Stimulated activated naive B cell treated with anti-CD40 and anti-IgM and Interleukin-4, amounts not matched to agents 10 μg/mL and 1 μg/mL and 100 μg/mL, for 72 hours (primary cell): ENCODE measurements around the gene SLC39A11.

Experiments
- ATAC-seq, 2 donors: fragments of 150-1000 bp; cut with Tn5 transposase; replicated peaks; 2 replicates each; pipeline ENCODE4 v1.10.0; 2021; ENCODE audit warnings: moderate library complexity in 1 of 2
- DNase-seq: peaks from one replicate; pipeline ENCODE4 v3.0.0; 2021
- H3K27ac Mint-ChIP-seq: one replicate; pipeline ENCODE4 v1.8.0; 2022; ENCODE audit warnings: mild to moderate bottlenecking, mixed read lengths
- H3K27me3 Mint-ChIP-seq, 2 donors: one replicate each; pipeline ENCODE4 v1.8.0; 2022; ENCODE audit warnings: mixed read lengths in 2 of 2
- H3K36me3 Mint-ChIP-seq, 2 donors: one replicate each; pipeline ENCODE4 v1.8.0; 2022; ENCODE audit warnings: mixed read lengths in 2 of 2, mild to moderate bottlenecking in 1 of 2
- H3K4me1 Mint-ChIP-seq, 2 donors: one replicate each; pipeline ENCODE4 v1.8.0; 2022; ENCODE audit warnings: mixed read lengths in 2 of 2, mild to moderate bottlenecking in 1 of 2
- H3K4me3 Mint-ChIP-seq, 2 donors: one replicate each; pipeline ENCODE4 v1.8.0; 2022; ENCODE audit warnings: mild to moderate bottlenecking in 2 of 2, mixed read lengths in 2 of 2, moderate library complexity in 1 of 2
- H3K9me3 Mint-ChIP-seq, 2 donors: one replicate each; pipeline ENCODE4 v1.8.0; 2022; ENCODE audit warnings: mixed read lengths in 2 of 2, mild to moderate bottlenecking in 1 of 2

The SLC39A11 gene

DNA sequence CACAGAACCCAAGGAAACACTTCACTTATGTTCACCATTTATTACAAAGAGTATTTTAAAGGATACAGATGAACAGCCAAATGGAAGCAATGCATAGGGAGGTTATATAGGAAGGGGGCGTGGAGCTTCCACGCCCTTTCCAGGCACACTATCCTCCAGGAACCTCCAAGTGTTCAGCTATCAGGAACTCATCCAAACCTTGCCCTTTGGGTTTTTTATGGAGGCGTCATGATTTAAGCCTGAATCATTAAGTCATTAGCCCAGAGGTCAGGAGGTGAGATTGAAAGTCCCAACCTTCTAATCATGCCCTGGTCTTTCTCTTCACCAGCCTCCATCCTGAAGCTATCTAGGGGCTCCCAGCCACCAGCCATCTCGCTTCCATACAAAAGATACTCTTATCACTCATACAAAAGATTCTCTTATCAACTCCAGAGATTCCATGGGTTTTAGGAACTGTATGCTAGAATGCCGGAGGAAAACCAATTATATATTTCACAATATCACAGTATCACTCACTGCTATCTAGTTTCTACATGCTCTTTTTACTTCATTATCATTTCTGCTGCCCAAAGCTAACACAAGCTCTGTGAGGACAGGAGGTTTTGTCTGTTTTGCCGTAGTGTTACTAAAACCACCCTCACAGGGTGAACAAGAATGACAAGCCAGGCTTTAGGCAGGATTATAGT lies 213.4 kb downstream of the SLC39A11 start:
- Mint-ChIP-seq H3K27ac (no peak overlapping the region), H3K9me3 (peaks cover 23 to 30% of the 10 kb centered on the region in 2 donors), H3K36me3 (peaks cover 55 to 63% of the 10 kb centered on the region in 2 donors), H3K4me1 (no peaks in the 10 kb centered on the region), H3K27me3 (no peaks in the 10 kb centered on the region), H3K4me3 (no peak overlapping the region)
- DNase-seq (no peak), ATAC-seq (no peak)

DNA sequence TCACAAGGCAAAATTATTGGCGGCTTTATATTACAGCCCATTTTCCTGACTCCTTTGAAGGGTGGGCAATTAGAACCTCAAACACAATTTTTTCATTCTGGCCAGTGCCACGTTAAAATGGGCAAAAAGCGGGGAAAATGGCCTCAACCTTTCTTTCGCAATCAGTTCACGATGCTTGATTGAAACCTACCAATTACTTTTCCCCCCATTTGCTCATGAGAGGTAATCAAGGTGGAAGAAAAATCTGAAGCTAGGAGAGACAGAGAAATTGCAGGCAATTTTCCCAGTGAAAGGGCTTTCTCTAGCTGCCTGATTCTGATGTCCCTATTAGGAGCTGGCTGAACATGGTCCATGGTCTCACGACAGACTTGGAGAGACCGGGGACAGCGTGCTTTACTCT lies 215.1 kb downstream of the SLC39A11 start:
- H3K27me3 Mint-ChIP-seq = no peaks in the 10 kb centered on the region
- no peak overlapping the region for H3K4me3 Mint-ChIP-seq

DNA sequence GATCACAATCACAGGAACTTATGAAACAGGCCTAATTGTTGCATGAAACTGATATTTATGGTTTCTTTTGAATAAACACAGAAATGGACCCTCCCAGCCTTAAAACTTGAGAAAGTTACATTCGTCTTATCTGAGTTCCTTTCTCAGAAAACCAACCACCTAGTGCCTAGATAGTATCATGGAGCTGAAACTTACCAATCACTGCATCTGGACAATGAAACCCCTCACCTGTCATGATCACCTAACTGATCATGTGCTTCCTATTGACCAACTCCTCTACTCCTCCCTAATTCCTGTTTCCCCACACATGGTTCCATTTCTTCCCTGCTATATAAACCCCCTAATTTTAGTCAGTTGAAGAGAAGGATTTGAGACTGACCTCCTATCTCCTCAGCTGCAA lies 216.1 kb downstream of the SLC39A11 start:
- Mint-ChIP-seq H3K9me3 (peaks cover 22 to 39% of the 10 kb centered on the region in 2 donors), H3K27me3 (no peaks in the 10 kb centered on the region), H3K4me1 (peaks cover 0 to 1% of the 10 kb centered on the region in 2 donors), H3K4me3 (no peak overlapping the region), H3K36me3 (peaks cover 53 to 67% of the 10 kb centered on the region in 2 donors), H3K27ac (no peak overlapping the region)
- ATAC-seq (no peak), DNase-seq (no peak)

More for the DNA sequence above, 215.1 kb downstream of the SLC39A11 start:
- DNase-seq (no peak), ATAC-seq (no peak)
- Mint-ChIP-seq H3K27ac (no peak overlapping the region), H3K9me3 (peaks cover 23 to 39% of the 10 kb centered on the region in 2 donors), H3K36me3 (peaks cover 58 to 72% of the 10 kb centered on the region in 2 donors), H3K4me1 (peaks cover 0 to 1% of the 10 kb centered on the region in 2 donors)

DNA sequence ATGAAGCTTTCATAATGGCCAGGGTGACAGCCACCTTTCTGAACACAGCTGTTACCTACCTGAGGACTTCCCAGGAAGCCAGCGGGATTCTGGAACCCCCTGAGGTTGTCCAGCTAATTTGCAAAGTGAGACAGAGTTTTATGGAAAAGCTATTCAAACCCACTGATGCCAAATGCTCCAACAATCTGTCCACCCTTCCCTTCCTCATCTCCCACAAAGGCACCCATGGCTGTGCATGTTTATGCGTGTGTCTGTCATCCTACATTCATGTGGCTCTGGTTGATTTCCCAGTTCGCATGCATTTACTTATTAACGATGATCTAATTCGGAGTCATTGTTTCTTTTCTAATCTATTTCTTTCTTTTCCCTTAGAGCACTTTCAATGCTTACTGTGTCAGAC lies 217.1 kb downstream of the SLC39A11 start:
- Mint-ChIP-seq H3K27me3 (no peaks in the 10 kb centered on the region), H3K36me3 (peaks cover 49 to 65% of the 10 kb centered on the region in 2 donors), H3K9me3 (peaks cover 21 to 37% of the 10 kb centered on the region in 2 donors), H3K4me1 (peaks cover 0 to 1% of the 10 kb centered on the region in 2 donors), H3K4me3 (no peak overlapping the region), H3K27ac (no peak overlapping the region)
- ATAC-seq (no peak), DNase-seq (no peak)

DNA sequence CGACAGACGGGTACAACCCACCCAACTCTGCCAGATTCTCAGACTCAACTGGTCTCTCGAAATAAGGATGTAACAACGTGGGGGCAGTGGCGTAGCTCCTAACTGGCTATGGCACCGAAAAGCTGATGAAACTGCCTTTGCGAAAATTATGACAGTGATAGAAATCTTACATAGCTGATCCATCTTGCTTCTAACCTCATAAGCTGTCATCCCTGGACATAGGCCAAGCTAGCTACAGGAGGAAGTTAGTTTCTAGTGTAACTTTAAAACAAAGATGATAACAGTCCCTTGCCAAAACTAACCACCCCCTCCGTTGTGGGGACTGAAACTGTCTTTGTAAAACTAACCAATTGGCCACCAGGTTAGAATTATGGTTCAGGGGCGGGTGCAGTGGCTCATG lies 220.1 kb downstream of the SLC39A11 start:
- peaks cover 9 to 22% of the 10 kb centered on the region in 2 donors for H3K9me3 Mint-ChIP-seq
- H3K4me3 Mint-ChIP-seq = no peak overlapping the region
- DNase-seq (no peak), ATAC-seq (no peak)
- no peaks in the 10 kb centered on the region for H3K27me3 Mint-ChIP-seq
- peaks cover under 1 to 1% of the 10 kb centered on the region in 2 donors for H3K4me1 Mint-ChIP-seq
- H3K36me3 Mint-ChIP-seq = peaks cover 27 to 47% of the 10 kb centered on the region in 2 donors
- no peak overlapping the region for H3K27ac Mint-ChIP-seq

DNA sequence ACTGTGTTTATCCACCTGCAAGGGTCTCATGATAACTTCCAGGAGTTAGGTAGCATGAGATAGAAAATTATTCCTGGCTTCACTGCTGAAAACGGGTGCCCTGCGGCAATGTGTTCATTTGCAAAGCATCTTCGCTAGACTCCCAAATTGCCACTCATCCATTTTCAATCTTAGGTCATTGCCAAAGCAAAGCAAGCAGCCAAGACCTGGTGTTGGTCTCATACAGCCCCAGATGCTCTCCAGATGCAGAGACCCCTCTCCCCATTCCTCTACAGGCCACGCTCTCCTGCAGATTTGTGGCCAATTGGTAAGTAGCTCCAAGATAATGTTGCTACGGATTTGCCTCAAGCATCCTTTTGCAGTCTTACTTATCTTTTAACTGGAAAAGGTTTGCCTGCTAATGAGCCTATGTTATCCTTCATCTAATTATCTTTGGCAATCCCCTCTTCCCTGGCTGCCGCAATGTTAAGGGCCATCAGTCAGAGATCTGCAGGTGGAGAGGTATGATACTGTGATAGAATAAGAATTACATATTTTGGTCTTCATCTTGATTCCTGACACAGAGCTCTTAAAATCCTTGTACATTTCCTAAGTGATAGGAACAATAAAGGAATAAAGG lies 222.0 kb downstream of the SLC39A11 start:
- Mint-ChIP-seq H3K9me3 (peaks cover 4 to 11% of the 10 kb centered on the region in 2 donors), H3K4me3 (no peak overlapping the region), H3K27me3 (no peaks in the 10 kb centered on the region), H3K27ac (no peak overlapping the region), H3K4me1 (peaks cover 7 to 11% of the 10 kb centered on the region in 2 donors), H3K36me3 (peaks cover 22 to 49% of the 10 kb centered on the region in 2 donors)
- no peak for ATAC-seq
- no peak for DNase-seq

DNA sequence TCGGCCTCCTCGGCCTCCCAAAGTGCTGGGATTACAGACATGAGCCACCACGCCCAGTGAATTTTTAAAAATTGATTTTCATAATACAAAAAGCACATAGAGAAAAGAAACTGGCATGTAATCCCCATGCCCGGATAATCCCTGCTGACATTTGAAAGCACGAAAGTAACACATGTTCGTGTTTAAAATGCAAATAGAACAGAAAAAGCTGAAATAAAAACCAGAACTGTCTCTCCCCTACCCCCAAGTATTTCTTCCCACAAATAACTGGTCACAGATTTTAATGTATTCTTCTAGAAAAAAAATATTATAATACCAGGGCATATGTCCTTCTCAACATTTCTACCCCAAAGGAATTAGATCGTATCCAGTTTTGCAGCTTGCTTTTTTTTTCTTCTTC lies 222.9 kb downstream of the SLC39A11 start:
- peaks cover 17 to 50% of the 10 kb centered on the region in 2 donors for H3K36me3 Mint-ChIP-seq
- ATAC-seq (no peak), DNase-seq (no peak)
- no peak overlapping the region for H3K27ac Mint-ChIP-seq
- peaks cover 8 to 20% of the 10 kb centered on the region in 2 donors for H3K4me1 Mint-ChIP-seq
- H3K27me3 Mint-ChIP-seq = no peaks in the 10 kb centered on the region
- H3K9me3 Mint-ChIP-seq = peaks cover 2 to 9% of the 10 kb centered on the region in 2 donors
- H3K4me3 Mint-ChIP-seq = no peak overlapping the region

DNA sequence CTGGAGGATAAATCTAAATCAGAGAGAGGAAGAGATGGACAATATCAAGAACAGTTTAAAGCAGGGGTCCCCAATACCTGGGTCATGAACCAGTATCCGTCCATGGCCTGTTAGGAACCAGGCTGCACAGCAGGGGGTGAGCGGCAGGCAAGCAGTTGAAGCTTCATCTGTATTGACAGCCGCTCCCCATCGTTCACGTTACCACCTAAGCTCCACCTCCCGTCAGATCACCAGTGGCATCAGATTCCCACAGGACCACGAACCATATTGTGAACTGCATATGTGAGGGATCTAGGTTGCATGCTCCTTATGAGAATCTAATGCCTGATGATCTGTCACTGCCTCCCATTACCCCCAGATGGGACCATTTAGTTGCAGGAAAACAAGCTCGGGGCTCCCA lies 226.5 kb downstream of the SLC39A11 start:
- no peak overlapping the region for H3K4me3 Mint-ChIP-seq
- no peaks in the 10 kb centered on the region for H3K27me3 Mint-ChIP-seq
- no peak overlapping the region for H3K27ac Mint-ChIP-seq
- peaks cover 0 to 4% of the 10 kb centered on the region in 2 donors for H3K9me3 Mint-ChIP-seq
- peaks cover 12 to 32% of the 10 kb centered on the region in 2 donors for H3K4me1 Mint-ChIP-seq
- no peak for ATAC-seq
- DNase-seq = no peak
- H3K36me3 Mint-ChIP-seq = peaks cover 19 to 42% of the 10 kb centered on the region in 2 donors

DNA sequence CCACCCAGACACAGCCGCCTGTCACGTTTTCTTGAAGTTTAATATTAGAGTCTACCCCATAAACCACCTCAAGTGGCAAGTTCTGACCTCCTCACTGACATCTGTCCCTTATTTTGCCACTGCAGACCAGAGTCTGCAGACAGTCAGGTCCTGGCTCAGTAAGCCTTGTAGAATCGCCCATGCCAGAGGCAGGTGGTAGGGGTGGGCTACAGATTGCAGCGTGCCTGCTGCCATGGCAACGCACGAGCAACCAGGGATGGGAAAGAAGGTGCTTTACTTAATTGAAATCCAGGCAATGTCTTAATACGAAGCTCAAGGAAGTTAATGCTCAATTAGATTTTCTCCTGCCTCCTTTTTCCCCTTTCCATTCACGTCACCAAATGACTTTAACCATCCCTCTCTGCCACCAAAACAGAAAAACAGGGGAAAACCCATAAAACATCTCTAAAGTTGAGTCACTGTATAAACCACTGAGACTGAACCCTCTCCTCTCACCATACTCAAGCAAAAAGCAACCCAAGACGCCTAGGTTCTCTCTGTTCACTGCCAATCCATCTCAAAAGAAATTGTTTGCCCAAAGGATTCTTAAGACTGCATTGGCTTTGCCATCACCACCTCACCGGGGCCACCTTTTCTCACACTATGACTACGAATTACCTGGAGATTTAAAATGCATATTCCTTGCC lies 228.8 kb downstream of the SLC39A11 start:
- no peak overlapping the region for H3K27ac Mint-ChIP-seq
- ATAC-seq = peak; percentile 46 to 87

DNA sequence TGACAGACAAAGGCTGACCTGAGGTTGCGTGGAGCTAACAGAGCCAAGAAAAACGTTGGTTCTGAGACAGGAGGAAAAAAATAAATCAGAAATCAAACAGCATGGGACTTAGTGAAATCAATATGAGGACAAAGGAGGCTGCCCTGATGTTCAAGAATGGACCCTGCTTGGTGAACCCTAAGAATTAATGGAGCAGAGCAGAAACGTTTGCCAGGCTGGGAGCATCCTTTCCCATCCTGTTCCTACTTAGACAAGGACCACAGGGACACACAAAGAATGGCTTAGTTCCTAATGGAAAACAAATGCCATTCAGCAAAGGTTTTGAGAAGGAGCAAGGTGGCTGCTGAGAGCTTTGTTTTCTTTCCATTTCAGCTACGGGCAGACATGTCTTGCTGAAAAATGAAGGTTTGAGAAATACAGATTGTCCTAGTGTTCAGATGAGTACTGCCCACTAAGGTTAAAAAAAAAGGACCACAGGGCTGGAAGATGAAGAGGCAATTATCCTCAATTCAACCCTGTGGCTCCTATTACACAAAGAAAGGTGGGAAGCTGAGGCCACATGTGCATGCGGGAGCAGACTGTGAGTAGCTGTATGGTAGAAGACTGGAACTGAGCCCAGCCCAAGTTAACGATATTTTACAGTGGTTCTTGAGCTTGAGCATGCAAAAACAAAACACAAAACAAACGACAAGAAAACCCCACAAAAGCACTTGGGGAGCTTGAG lies 230.1 kb downstream of the SLC39A11 start:
- H3K27me3 Mint-ChIP-seq = no peaks in the 10 kb centered on the region
- DNase-seq (no peak), ATAC-seq (no peak)
- peaks cover 0 to 7% of the 10 kb centered on the region in 2 donors for H3K9me3 Mint-ChIP-seq
- no peak overlapping the region for H3K4me3 Mint-ChIP-seq
- H3K36me3 Mint-ChIP-seq = peaks cover 22 to 56% of the 10 kb centered on the region in 2 donors
- peaks cover 17 to 32% of the 10 kb centered on the region in 2 donors for H3K4me1 Mint-ChIP-seq
- no peak overlapping the region for H3K27ac Mint-ChIP-seq

More for the DNA sequence above, 228.8 kb downstream of the SLC39A11 start:
- H3K4me3 Mint-ChIP-seq = no peak overlapping the region
- H3K4me1 Mint-ChIP-seq = peaks cover 14 to 32% of the 10 kb centered on the region in 2 donors
- no peak for DNase-seq
- peaks cover 20 to 58% of the 10 kb centered on the region in 2 donors for H3K36me3 Mint-ChIP-seq
- H3K9me3 Mint-ChIP-seq = peaks cover 0 to 4% of the 10 kb centered on the region in 2 donors
- no peaks in the 10 kb centered on the region for H3K27me3 Mint-ChIP-seq

DNA sequence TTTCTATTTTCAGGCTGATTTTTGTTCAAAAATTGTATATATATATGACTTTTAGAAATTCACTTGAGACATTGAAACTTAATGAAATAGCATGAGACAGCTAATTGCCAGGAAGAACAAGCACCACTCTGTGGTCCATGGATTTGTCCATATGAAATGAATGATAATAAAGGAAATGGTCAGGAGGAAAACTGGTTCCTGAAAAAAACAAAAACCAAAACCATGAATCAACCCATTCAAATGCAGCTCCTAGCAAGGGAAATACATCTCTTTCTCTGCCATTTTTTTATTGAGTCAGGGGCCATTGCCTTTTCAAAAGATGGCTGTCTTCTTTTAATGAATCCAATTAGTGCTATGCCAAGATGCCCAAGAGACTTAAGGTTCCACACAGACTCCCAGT lies 230.7 kb downstream of the SLC39A11 start:
- H3K27ac Mint-ChIP-seq = no peak overlapping the region
- no peak overlapping the region for H3K4me3 Mint-ChIP-seq
- H3K9me3 Mint-ChIP-seq = peaks cover 0 to 6% of the 10 kb centered on the region in 2 donors
- peaks cover 17 to 50% of the 10 kb centered on the region in 2 donors for H3K36me3 Mint-ChIP-seq
- no peak for DNase-seq
- H3K4me1 Mint-ChIP-seq = peaks cover 18 to 26% of the 10 kb centered on the region in 2 donors
- no peak for ATAC-seq
- no peaks in the 10 kb centered on the region for H3K27me3 Mint-ChIP-seq

DNA sequence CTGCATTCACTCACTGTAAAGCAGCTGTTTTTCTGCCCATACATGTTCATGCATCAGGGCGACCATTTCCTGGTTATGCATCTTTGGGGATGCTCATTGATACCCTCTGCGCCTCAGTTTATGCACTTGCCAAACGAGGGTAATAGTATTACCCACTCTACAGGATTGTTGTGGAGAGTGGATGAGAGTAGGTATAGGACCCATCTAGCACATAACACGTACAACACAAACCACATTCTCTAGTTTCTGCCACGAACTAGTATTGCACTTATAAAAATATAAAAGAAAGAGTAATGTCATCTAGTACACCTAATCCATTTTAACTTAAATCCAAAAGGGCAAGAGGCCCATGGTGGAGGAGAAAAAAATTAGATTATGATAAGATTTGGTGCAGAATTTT lies 231.7 kb downstream of the SLC39A11 start:
- H3K4me1 Mint-ChIP-seq = peaks cover 15 to 21% of the 10 kb centered on the region in 2 donors
- H3K27ac Mint-ChIP-seq = no peak overlapping the region
- no peak for ATAC-seq
- H3K4me3 Mint-ChIP-seq = no peak overlapping the region
- H3K36me3 Mint-ChIP-seq = peaks cover 14 to 40% of the 10 kb centered on the region in 2 donors
- DNase-seq = no peak
- no peaks in the 10 kb centered on the region for H3K27me3 Mint-ChIP-seq
- H3K9me3 Mint-ChIP-seq = peaks cover 0 to 5% of the 10 kb centered on the region in 2 donors

DNA sequence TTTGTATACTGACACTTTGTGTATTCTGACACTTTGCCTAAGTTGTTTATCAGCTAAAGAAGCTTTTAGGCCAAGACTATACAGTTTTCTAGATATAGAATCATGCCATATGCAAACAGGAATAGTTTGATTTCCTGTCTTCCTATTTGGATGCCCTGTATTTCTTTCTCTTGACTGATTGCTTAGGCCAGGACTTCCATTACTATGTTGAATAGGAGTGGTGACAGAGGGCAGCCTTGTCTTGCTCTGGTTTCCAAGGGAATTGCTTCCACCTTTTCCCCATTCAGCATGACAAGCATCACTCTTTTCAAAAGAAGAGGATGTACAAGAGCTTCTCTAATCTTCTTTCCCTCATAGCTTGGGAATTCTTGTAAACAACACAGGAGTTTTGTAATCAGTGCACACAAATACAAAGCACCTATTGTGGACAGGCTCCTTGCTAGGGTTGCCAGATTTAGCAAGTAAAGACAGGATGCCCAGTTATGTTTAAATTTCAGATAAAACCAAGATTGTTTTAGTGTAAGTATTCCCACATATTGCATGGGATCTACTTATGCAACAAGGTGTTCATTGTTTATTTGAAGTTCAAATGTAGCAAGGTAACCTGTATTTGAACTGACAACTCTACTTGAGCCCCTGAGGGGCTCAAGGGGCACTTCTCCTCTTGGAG lies 233.5 kb downstream of the SLC39A11 start:
- ATAC-seq = no peak
- peaks cover 14 to 28% of the 10 kb centered on the region in 2 donors for H3K36me3 Mint-ChIP-seq

More for the DNA sequence above, 233.5 kb downstream of the SLC39A11 start:
- Mint-ChIP-seq H3K9me3 (peaks cover 0 to 5% of the 10 kb centered on the region in 2 donors), H3K27ac (no peak overlapping the region), H3K4me1 (peaks cover 9 to 10% of the 10 kb centered on the region in 2 donors), H3K4me3 (no peak overlapping the region), H3K27me3 (no peaks in the 10 kb centered on the region)
- DNase-seq = no peak
